Measurements from ENCODE around the gene ACY1.

ACY1 gene

GRCh38 chr3:51966486-51966885, 16.8 kb upstream of the ACY1 start:
- DNase-seq, result no peak

- peak in 1 of 3 donors; percentile 65 for DNase-seq
Observed at GRCh38 chr3:51966922-51967383, 16.4 kb upstream of the ACY1 start.

GRCh38 chr3:51967384-51968169, 15.8 kb upstream of the ACY1 start, which contains the start of gene PCBP4:
Gene PCBP4, minus strand, starts transcription at chr3:51967454. Its CDS starts 6,214 bp downstream, at chr3:51961240.
- DNase-seq, result no peak

- no peak for DNase-seq
Observed at GRCh38 chr3:51968170-51968775, 15.1 kb upstream of the ACY1 start.

GRCh38 chr3:51968883-51969678, 14.3 kb upstream of the ACY1 start:
- no peak for DNase-seq

- DNase-seq, result no peak
Observed at GRCh38 chr3:51969841-51970240, 13.5 kb upstream of the ACY1 start.

- no peak for DNase-seq
Observed at GRCh38 chr3:51970606-51971300, 12.6 kb upstream of the ACY1 start.

GRCh38 chr3:51971350-51971749, 12.0 kb upstream of the ACY1 start:
- no peak for DNase-seq

GRCh38 chr3:51974277-51974962, 8.9 kb upstream of the ACY1 start:
- no peak for DNase-seq

- DNase-seq, result peak; percentile 77 to 89 (median 82)
Observed at GRCh38 chr3:51974963-51975851, 8.1 kb upstream of the ACY1 start, which contains the start of gene ABHD14A. Gene ABHD14A, plus strand, starts transcription at chr3:51975064. Its CDS starts 72 bp downstream, at chr3:51975136.

GRCh38 chr3:51975852-51976549, 7.3 kb upstream of the ACY1 start:
- peak; percentile 81 to 90 (median 83) for DNase-seq

- no peak for DNase-seq
Observed at GRCh38 chr3:51977446-51978142, 5.7 kb upstream of the ACY1 start.

GRCh38 chr3:51978143-51978502, 5.2 kb upstream of the ACY1 start:
- no peak for DNase-seq

GRCh38 chr3:51980253-51980652, 3.1 kb upstream of the ACY1 start:
- DNase-seq, result no peak

- DNase-seq, result no peak
Observed at GRCh38 chr3:51982352-51982837, 940 bp upstream of the ACY1 start.

GRCh38 chr3:51983578-51984268, 388 bp downstream of the ACY1 start:
- no peak for DNase-seq

GRCh38 chr3:51984269-51984647, 923 bp downstream of the ACY1 start:
- DNase-seq, result no peak

- no peak for DNase-seq
Observed at GRCh38 chr3:51985063-51985462, 1.7 kb downstream of the ACY1 start.

All from suppressor macrophage treated with lipopolysaccharide for 1 hour (primary cell).